H9 (cell line): Measurements from ENCODE around the gene CSRNP2. TPM values are rescaled to one million over a fixed set of nuclear protein-coding genes. Genes with fewer than 3 reads are reported as not detected.

Experiments used
- DNase-seq: peaks from one replicate; pipeline ENCODE4 v3.0.0-alpha.2; 2017
- H2AFZ ChIP-seq: one replicate; pipeline ENCODE4 v1.6.1; 2013; ENCODE audit warnings: mild to moderate bottlenecking, low read length, control low read depth, moderate library complexity
- H2AK5ac ChIP-seq: 2 replicates; pipeline ENCODE4 v1.6.1; 2013; ENCODE audit warnings: low read length, control low read depth, mixed read lengths; ENCODE audit not compliant: insufficient read length
- H2BK120ac ChIP-seq: one replicate; pipeline ENCODE4 v1.6.1; 2013; ENCODE audit warnings: low read depth, mild to moderate bottlenecking, low read length, control low read depth, inconsistent platforms; ENCODE audit not compliant: poor library complexity, severe bottlenecking
- H2BK12ac ChIP-seq: 2 replicates; pipeline ENCODE4 v1.6.1; 2013; ENCODE audit warnings: low read length, control low read depth, mixed read lengths, low read depth; ENCODE audit not compliant: insufficient read length
- H2BK15ac ChIP-seq: 2 replicates; pipeline ENCODE4 v1.6.1; 2013; ENCODE audit warnings: low read depth, low read length, control low read depth
- H2BK20ac ChIP-seq: one replicate; pipeline ENCODE4 v1.6.1; 2013; ENCODE audit warnings: low read depth, mild to moderate bottlenecking, low read length, control low read depth, inconsistent platforms; ENCODE audit not compliant: poor library complexity, severe bottlenecking
- H2BK5ac ChIP-seq: 2 replicates; pipeline ENCODE4 v1.6.1; 2013; ENCODE audit warnings: low read length, control low read depth, mixed read lengths; ENCODE audit not compliant: insufficient read length
- H3K14ac ChIP-seq: 2 replicates; pipeline ENCODE4 v1.6.1; 2013; ENCODE audit warnings: low read length, control low read depth; ENCODE audit not compliant: insufficient read depth
- H3K18ac ChIP-seq: 2 replicates; pipeline ENCODE4 v1.6.1; 2013; ENCODE audit warnings: low read depth, mild to moderate bottlenecking, mixed read lengths, low read length, control low read depth; ENCODE audit not compliant: insufficient read length
- H3K23ac ChIP-seq: 2 replicates; pipeline ENCODE4 v1.6.1; 2013; ENCODE audit warnings: low read length, control low read depth, mixed read lengths, low read depth; ENCODE audit not compliant: insufficient read length
- H3K23me2 ChIP-seq: 2 replicates; pipeline ENCODE4 v1.6.1; 2013; ENCODE audit warnings: low read depth, mild to moderate bottlenecking, mixed read lengths, low read length, control low read depth; ENCODE audit not compliant: insufficient read length, poor library complexity, severe bottlenecking
- H3K27ac ChIP-seq: 2 replicates; pipeline ENCODE4 v1.5.1; 2013; ENCODE audit warnings: low read length, control low read depth, mixed read lengths, low read depth; ENCODE audit not compliant: insufficient read length
- H3K27me3 ChIP-seq: 2 replicates; pipeline ENCODE4 v1.6.1; 2013; ENCODE audit warnings: low read length, control low read depth, inconsistent platforms; ENCODE audit not compliant: insufficient read depth
- H3K4ac ChIP-seq: 2 replicates; pipeline ENCODE4 v1.6.1; 2013; ENCODE audit warnings: low read depth, mild to moderate bottlenecking, control low read depth, inconsistent platforms, low read length, moderate library complexity
- H3K4me1 ChIP-seq: 2 replicates; pipeline ENCODE4 v1.6.1; 2013; ENCODE audit warnings: low read length, control low read depth, inconsistent platforms; ENCODE audit not compliant: insufficient read depth
- H3K4me2 ChIP-seq: 2 replicates; pipeline ENCODE4 v1.6.1; 2013; ENCODE audit warnings: low read length, control low read depth, mixed read lengths; ENCODE audit not compliant: insufficient read length, insufficient read depth
- H3K56ac ChIP-seq: 2 replicates; pipeline ENCODE4 v1.6.1; 2013; ENCODE audit warnings: low read depth, mild to moderate bottlenecking, mixed read lengths, low read length, control low read depth; ENCODE audit not compliant: insufficient read length
- H3K79me1 ChIP-seq: 2 replicates; pipeline ENCODE4 v1.6.1; 2013; ENCODE audit warnings: low read depth, mild to moderate bottlenecking, moderate library complexity, low read length, control low read depth, inconsistent platforms; ENCODE audit not compliant: insufficient read depth, poor library complexity, severe bottlenecking
- H3K79me2 ChIP-seq: 2 replicates; pipeline ENCODE4 v1.6.1; 2013; ENCODE audit warnings: low read length, control low read depth, inconsistent platforms; ENCODE audit not compliant: insufficient read depth
- H3K9ac ChIP-seq: 2 replicates; pipeline ENCODE4 v1.6.1; 2013; ENCODE audit warnings: low read length, control low read depth, mixed read lengths; ENCODE audit not compliant: insufficient read length; ENCODE audit errors: extremely low read depth
- H3K9me3 ChIP-seq: one replicate; pipeline ENCODE4 v1.6.1; 2013; ENCODE audit warnings: low read depth, low read length, inconsistent platforms; ENCODE audit not compliant: control insufficient read depth
- H3T11ph ChIP-seq: one replicate; pipeline ENCODE4 v1.6.1; 2013; ENCODE audit warnings: mild to moderate bottlenecking, low read length, control low read depth, inconsistent platforms
- H4K20me1 ChIP-seq: one replicate; pipeline ENCODE4 v1.6.1; 2013; ENCODE audit not compliant: control insufficient read depth, insufficient read length, insufficient read depth
- H4K5ac ChIP-seq: 2 replicates; pipeline ENCODE4 v1.6.1; 2013; ENCODE audit warnings: low read depth, mild to moderate bottlenecking, mixed read lengths, low read length, control low read depth; ENCODE audit not compliant: insufficient read length
- H4K8ac ChIP-seq: replicated peaks from 2 replicates; pipeline ENCODE4 v1.6.1; 2013; ENCODE audit warnings: low read length, control low read depth, mixed read lengths, low read depth; ENCODE audit not compliant: insufficient read length
- H4K91ac ChIP-seq: 2 replicates; pipeline ENCODE4 v1.6.1; 2013; ENCODE audit warnings: low read depth, mild to moderate bottlenecking, moderate library complexity, mixed read lengths, low read length, control low read depth; ENCODE audit not compliant: insufficient read length
- H3K27ac Mint-ChIP-seq, 3 experiments: 2 replicates in 2 of 3; 3 replicates in 1 of 3; pipeline ENCODE4 v1.8.0; 2020 to 2021; ENCODE audit warnings: mixed read lengths in 3 of 3, mild to moderate bottlenecking in 1 of 3, moderate library complexity in 1 of 3
- H3K27me3 Mint-ChIP-seq: 2 replicates; pipeline ENCODE4 v1.8.0; 2021; ENCODE audit warnings: low read depth, mild to moderate bottlenecking, moderate library complexity, mixed read lengths
- H3K36me3 Mint-ChIP-seq, 3 experiments: 2 replicates in 2 of 3; 3 replicates in 1 of 3; pipeline ENCODE4 v1.8.0; 2020 to 2021; ENCODE audit warnings: low read depth in 3 of 3, mixed read lengths in 3 of 3; ENCODE audit not compliant: insufficient read depth in 1 of 3
- H3K4me1 Mint-ChIP-seq, 2 experiments: 2 replicates each; pipeline ENCODE4 v1.8.0; 2020; ENCODE audit warnings: mixed read lengths in 2 of 2
- H3K4me3 Mint-ChIP-seq, 2 experiments: 2 replicates in 1 of 2; 3 replicates in 1 of 2; pipeline ENCODE4 v1.8.0; 2020 to 2021; ENCODE audit warnings: mild to moderate bottlenecking in 2 of 2, mixed read lengths in 2 of 2, moderate library complexity in 1 of 2
- H3K9me3 Mint-ChIP-seq, 2 experiments: 2 replicates in 1 of 2; 3 replicates in 1 of 2; pipeline ENCODE4 v1.8.0; 2020; ENCODE audit warnings: mild to moderate bottlenecking in 2 of 2, mixed read lengths in 2 of 2, moderate library complexity in 1 of 2
- CTCF ChIP-seq: fragments of 200-600 bp; sonication (generic); conservative IDR thresholded peaks from 3 replicates; pipeline ENCODE4 v1.8.0; 2021; ENCODE audit warnings: antibody characterized with exemption, mild to moderate bottlenecking
- WGBS: extraction: QIAGEN DNeasy Blood & Tissue Kit; methylation state at CpG from one replicate; pipeline ENCODE4 v1.1.7; 2013; ENCODE audit warnings: missing lambda C conversion rate, low lambda C conversion rate, mixed read lengths; ENCODE audit not compliant: insufficient read length; ENCODE audit errors: extremely low coverage; 5-methylcytosine and 5-hydroxymethylcytosine counted together
- total RNA-seq: library from RNA; stranded (reverse); gene quantifications from 2 replicates; pipeline ENCODE4 v1.2.1, GENCODE V29; 2021

Gene CSRNP2
- total RNA-seq, 1 experiment from 2014 or later = 38.6 TPM

GRCh38 chr12:51070004-51070403, 13.4 kb downstream of the CSRNP2 start:
- Histone ChIP-seq H3K4me2 (no peak overlapping the region), H3K56ac (no peak overlapping the region), H2AFZ (no peak overlapping the region), H2BK15ac (no peak overlapping the region), H3K9me3 (no peaks in the 10 kb centered on the region), H3T11ph (no peak overlapping the region), H4K20me1 (no peaks in the 10 kb centered on the region), H3K27ac (no peak overlapping the region), H3K14ac (no peak overlapping the region), H4K91ac (no peak overlapping the region), H2BK20ac (no peak overlapping the region), H3K4ac (no peak overlapping the region), H2BK5ac (no peak overlapping the region), H2AK5ac (no peak overlapping the region), H3K18ac (no peak overlapping the region), H3K9ac (no peak overlapping the region), H3K79me1 (no peaks in the 10 kb centered on the region), H2BK120ac (no peak overlapping the region), H3K79me2 (no peaks in the 10 kb centered on the region), H2BK12ac (no peak overlapping the region), H3K23me2 (no peaks in the 10 kb centered on the region), H3K23ac (no peak overlapping the region), H3K4me1 (no peaks in the 10 kb centered on the region), H4K8ac (no peak overlapping the region), H4K5ac (no peak overlapping the region), H3K27me3 (no peaks in the 10 kb centered on the region)
- no peaks in the 10 kb centered on the region for H3K27me3 Mint-ChIP-seq
- no CpG with 5 or more reads among the region's 3 CpGs for WGBS
- peak overlapping the region in 2 of 3 experiments; percentile 50; a peak in 3 of 7 replicates for H3K27ac Mint-ChIP-seq
- H3K36me3 Mint-ChIP-seq = peaks cover 33 to 82% (median 73%) of the 10 kb centered on the region in 3 experiments
- H3K4me3 Mint-ChIP-seq = no peak overlapping the region
- no peak for DNase-seq
- no peaks in the 10 kb centered on the region for H3K9me3 Mint-ChIP-seq
- no peak for TF ChIP-seq CTCF
- no peaks in the 10 kb centered on the region for H3K4me1 Mint-ChIP-seq
